NK-92 (cell line): Measurements from ENCODE around the gene GAS2L2.

ENCODE experiments used
- DNase-seq: peaks from one replicate; lab custom pipeline; 2025; ENCODE audit not compliant: unreplicated experiment; lab: John Stamatoyannopoulos, UW

Gene GAS2L2

DNA sequence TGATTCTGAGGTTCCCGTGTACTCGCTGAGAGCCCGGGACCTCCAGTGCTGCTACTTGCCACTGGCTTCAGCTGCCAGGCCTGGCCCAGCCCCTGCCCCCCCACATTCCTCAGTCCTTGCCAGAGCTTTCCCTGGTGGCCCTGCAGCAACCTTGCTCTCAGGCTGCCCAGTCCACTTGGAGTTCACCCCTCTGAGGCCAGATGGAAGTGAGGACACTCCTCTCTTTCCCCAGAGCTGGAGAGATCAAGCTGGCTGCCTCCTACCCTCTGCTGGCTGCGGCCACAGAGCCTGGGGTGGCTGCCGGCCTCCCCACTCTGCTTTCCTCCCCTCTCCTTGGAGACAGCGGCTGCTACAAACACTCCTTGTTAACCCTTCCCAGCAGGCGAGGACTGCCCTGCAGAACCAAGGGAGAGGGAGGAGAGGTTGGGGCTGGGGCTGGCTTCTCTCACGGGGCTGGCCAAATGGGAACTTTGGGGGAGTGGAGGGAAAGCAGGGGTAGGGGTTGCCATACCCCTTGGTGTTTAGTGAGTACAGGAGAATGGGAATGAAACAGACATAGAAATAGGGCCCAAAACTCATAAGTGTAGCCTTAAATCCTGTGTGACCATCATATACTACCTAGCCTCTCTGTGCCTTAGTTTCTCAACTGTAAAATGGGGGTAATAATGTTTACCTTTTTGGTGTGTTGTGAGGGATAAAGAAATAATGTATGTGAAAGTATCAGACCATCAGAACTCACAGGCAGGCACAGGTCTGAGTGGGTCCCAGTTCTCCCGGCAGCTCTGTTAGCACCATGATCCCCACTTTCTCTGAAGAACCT lies at the start of gene GAS2L2:
Gene GAS2L2 (minus strand): TSS at position 295 of the 820 bp plus-strand sequence. CDS start 389 bp downstream, outside the sequence.
- no peak for DNase-seq

DNA sequence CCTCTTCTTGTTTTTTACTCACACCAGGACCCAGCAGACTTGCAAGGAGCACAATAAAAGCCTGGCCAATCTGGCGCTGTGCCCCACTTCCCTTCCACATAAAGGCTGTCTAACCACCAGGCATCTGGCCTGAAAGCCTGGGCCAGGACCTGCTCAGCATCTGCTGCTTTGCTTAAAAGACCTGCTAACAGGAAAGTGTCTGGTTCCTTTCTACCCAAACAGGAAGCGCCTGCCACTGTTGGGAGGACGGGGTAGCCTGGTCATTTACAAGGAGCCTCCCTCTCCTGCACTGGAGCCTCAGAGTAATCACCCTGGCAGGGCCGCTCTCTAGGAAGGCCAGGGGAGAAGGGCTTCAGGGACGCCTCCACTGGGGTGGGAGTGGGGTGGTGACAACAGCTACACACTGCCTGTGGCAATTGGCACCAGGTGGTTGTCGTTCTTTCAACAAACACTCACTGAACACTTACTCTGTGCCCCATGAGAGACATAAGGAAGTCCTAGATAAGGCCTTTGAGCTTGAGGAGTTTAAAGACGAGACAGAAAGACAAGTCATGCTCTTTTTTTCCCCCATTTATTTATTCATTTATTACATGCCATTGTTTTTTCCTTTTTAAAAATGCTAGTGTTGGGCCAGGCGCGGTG lies 48.7 kb upstream of the GAS2L2 start:
- no peak for DNase-seq

DNA sequence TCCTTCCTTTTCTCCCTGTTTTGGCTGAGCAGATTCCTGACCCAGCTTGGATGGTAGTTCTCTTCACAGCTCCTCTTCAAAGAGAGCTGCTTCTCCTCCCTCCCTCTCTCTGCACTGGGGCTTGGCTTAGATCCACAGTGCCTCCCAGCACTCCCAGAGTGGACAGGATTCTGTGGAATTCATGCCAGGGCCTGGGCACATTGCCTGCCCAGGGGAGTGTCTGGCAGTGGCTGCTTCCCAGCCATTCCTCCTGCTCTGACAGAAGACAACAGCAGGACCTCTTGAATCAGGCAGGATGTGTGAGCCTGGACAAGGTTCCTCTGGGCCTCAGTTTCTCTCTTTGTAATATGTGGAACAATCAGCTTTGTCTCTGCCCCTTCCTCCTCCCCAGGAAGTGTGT lies 46.9 kb upstream of the GAS2L2 start:
- DNase-seq: no peak

DNA sequence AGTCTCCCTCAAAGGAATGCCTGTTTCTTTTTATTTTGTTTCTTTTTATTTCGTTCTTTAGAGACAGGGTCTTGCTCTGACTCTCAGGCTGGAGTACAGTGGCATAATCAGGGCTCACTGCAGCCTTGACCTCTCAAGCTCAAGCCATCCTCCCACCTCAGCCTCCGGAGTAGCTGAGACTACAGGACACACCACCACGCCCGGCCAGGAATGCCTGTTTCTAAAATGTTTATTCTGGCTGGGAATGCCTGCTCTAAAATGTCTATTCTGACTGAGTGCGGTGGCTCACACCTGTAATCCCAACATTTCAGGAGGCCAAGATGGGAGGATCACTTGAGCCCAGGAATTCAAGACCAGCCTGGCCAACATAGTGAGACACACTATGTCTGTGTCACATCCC lies 44.9 kb upstream of the GAS2L2 start:
- no peak for DNase-seq

DNA sequence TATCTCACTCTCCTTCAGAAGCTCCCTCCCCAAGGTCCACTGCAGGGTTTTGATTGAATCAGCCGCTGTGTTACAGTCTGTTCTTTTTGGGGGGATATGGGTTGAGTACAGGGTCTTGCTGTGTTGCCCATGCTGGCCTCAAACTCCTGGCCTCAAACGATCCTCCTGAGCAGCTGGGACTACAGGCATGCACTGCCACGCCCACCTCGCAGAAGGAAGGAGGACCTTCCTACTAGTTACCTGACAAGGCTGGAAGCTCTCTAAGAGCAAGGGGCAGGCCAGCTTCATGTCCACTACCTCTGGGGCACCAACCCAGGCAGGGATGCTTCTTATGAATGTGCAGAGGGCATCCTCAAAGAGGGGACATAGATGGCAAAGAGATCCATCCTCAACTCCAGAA lies 44.3 kb upstream of the GAS2L2 start:
- DNase-seq: no peak

DNA sequence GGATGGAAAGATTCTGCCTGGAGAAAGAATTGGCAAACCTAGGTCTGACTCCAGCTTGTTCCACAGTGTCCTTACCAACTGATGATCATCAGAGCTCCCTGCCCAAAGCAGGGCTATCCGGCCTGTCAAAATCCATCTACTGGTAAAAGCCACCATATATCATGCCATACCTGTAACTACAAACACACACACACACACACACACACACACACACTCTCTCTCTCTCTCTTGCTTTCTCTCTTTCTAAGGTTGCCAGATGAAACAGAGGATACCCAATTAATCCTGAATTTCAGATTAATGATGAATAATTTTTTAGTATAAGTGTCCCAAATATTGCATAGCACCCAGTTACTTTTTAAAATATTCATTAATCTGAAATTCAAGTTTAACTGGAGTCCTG lies 43.9 kb upstream of the GAS2L2 start:
- no peak for DNase-seq

DNA sequence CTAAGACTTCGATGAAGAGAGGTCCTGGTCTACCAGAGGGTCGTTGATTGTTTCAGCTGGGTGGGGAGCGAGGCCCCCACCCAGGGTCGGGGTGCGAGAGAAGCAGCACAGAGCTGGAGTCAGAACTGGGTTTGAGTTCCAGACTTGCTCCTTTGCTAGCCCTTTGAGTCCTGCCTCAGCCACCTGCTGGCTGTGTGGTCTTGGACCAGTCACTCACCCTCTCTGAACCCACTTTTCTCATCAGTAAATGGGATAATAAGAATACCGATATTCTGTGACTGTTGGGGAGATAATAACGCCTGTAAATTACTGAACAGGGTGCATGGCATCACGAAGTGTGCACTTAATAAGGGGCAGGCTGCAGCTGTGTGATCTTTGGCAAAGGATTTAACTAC lies 42.8 kb upstream of the GAS2L2 start:
- DNase-seq: no peak

DNA sequence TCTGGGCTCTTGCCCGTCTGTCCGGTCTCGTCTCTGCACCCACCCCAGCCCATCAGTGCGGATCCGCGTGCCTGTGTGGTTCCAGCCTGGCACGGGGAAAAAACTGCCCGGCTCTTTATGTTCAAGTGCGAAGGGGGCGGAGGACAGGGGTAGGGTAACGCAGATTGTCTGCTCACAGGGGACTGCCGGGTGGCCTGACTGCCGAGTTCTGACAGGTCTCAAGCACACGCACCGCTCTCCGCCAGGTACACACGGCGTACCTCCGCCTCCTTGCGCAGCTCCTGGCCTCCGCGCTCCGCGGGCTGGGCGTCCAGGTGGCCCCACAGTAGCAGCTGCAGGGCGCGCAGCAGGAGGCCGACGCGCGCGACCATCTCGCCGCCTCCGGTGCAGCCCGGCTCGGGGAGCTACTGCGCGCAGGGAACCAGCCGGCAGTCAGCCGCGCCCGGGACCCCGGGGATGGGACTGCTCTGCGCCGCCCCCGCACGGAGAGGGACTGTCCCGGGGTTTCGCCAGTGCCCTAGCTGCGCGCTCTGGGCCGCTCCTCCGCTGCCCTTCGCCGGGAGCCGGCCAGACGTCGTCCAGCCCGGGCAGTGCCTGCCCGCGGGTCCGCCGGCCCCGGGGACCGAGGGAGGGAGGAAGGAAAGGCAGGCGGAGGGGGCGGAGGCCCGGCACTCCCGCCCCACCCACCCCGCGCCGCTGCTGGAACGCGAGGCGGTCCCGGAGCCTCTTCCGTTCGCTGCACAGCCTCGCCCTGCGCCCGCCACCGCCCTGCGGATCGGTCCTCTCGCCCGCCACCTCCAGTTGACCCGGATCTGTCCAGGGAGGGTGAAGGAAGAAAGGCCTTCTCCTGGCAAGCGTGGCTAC lies 42.2 kb upstream of the GAS2L2 start, which contains the start of gene MMP28:
Gene MMP28 (minus strand): TSS at position 635 of the 864 bp plus-strand sequence. CDS start 264 bp downstream, at position 371.
- no peak for DNase-seq

DNA sequence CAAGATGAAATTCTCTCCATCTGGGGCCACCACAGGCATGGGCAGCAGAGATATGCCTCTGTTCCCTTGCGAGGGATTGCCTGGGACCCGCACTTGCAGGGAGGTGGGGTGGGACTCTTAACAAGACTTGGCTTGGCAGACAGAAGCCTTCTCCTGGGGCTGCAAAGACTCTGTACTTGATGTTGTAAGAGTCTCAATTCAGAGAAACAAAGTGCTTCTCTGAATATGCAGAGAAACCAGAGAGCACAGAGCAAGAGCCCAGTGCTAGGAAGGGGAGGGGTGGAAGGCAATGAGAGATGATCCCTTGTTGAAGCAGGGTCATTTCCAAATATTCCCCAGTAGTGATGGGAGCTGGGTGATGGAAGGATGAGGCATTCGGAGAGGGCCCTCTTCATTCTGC lies 40.2 kb upstream of the GAS2L2 start:
- no peak for DNase-seq

DNA sequence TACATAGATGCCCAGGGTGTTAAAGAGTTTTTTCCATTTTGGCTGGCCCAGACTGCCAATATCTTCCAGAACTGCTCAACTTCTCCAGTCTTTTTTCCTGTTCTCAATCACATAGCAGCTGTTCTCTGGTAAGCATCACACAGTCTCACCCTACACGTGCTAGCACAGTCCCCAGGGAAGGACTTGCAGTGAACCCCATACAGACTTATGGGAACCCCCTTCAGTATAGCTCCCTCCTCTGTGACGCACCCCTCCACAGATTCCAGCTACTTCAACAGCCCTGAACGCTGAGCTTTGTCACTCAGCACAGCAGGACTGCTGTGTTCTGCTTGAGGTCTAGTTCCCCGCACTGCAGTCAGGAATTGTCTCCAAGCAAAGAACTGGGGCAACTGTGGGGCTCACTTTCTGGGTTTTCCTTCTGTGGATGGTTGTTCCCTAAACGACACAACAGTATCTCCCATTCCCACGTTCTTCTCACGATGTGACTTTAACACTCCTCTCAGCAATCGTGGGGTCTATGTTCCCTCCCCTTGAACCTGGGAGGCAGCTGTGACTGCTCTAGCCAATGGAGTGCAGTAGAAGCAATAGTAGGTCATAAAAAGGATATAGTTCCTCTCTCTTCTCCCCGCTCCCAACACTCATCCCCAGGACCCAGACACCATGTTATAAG lies 38.8 kb upstream of the GAS2L2 start:
- DNase-seq: no peak

DNA sequence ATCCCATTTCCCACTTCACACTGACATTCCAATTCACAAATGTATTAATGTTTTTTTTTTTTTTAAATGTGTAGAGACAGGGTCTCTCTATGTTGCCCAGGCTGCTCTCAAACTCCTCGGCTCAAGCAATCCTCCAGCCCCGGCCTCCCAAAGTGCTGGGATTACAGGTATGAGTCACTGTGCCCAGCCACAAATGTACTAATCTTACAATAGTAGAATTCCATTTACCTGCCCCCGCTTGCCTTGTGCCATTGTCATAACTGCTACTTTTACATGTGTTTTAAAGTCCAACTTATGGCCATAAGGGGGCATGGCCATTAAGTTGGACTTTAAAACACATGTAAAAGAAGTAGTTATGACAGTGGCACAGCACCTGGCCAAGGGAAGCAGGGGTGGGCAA lies 37.8 kb upstream of the GAS2L2 start:
- no peak for DNase-seq

DNA sequence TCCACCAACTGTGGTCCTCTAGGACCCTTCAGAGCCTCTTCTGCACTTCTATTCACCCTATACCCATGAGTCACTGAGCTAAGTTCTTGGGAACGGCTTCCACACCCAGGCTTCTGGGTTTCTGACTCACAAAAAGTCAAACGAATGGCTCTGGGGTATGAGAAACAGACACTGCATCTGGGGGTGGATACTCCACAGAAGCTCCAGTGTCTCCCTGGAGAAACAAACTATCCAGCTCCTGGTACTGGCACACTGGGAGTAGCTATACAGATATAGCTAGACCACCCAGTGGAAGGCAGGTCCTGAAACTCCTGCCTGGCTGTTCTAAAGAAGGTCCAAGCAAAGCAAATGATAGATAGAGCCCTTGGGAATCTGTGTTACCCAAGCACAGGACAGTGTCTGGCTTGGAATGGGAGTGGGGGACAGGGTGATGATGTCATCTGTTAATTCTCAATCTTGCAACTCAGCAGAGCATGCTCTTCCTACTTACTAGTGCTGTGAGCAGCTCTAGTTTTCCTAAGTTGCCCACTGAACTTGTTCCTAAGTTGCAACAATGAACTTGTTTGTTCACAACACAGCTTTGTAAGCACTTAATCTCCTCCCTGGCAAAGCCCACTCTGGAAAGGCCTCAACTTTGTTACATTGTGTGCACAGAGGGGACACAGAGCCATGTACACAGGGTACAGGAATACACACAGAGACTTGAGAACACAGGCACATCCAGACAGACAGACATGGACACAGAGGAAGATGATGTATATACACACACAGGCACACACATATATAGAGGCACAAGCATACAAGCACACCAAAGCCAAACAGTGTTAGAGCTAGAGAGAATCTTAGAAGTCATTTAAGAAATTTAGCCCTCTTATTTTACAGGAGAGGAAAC lies 35.7 kb upstream of the GAS2L2 start:
- no peak for DNase-seq

DNA sequence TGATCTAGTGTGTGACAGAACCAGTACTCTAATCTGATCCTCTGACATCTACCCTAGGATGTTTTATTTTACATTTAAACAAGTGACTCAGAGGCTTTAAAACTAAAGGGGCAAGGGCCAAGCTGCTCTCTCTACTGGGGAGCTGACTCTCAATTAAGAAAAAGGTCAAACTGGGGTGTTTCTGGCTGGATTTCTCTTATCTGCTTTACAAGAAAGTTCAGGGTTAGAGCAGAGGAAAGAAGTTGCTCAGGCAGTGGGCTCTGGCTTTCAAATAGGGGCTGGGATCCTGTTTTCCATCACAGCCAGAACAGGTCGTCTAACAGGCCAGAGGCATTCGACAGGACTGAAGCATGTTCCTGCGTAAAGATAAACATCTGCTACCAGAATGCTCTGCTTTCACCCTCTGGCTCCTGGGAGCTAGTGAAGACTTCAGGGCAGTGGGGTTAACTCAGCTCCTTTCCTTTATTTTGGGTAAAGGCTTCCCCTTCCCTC lies 33.9 kb upstream of the GAS2L2 start:
- DNase-seq: no peak

DNA sequence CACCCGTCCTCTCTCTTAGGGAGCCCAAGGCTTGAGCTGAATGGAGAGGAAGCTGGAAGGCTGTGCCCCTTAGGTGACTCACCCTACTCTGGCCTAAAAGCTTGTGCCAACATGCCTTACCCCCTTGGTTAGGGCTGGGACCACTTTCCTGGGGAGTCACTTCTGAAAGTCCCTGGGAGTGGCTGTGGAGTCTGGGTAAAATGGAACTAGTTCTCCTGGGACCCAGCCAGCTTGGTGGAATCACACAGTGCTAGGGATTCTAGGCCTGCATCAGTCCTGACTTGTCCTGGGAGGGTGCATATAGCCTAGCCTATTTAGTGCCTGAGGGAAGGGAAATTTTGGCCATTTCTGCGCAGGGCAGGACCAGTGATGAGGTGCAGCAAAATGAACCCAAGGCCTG lies 31.9 kb upstream of the GAS2L2 start:
- no peak for DNase-seq

DNA sequence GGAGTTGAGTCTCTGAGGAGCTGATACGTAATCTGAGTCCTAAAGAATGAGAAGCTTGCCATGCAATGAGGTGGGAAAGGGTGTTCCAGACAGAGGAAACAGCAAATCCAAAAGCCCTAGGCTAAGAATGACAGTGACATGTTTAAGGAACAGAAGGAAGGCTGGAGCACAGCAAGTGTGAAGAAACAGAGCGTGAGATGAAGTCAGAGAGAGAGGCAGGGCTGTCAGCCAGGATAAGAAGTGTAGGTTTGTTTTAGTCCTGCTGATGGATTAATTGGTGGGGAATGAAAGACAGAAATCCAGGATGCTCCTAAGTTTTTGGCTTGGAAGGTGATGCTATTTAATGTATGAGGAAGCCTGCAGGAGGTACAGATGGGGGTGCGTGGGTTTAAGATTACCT lies 27.9 kb upstream of the GAS2L2 start:
- DNase-seq: no peak

DNA sequence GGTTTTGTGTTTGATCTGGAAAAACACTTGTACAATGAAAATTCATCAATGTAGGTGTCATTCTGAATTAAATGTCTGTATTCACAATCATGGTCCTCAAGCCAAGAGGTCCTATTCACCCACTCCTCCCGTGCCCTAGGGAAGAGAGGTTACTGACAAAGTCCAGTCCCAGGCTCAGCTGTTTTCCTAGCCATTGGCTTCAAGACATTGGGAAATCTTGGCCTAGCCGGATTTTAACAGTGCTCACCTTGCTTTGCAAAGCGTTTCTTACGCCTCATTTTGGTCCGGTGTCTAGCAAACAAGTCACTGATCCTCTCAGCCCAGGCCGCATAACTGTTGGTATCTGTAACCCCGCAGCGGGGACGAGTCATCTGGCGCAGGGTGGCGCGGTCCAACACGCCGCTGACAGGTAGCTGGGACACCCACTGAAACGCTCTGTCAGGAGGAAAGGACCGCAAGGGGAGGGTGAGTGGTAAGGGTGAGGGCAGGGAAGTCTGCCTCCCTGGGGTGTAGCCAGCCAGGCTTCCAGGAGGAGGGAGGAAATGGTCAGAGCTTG lies 25.7 kb upstream of the GAS2L2 start:
- DNase-seq: no peak

DNA sequence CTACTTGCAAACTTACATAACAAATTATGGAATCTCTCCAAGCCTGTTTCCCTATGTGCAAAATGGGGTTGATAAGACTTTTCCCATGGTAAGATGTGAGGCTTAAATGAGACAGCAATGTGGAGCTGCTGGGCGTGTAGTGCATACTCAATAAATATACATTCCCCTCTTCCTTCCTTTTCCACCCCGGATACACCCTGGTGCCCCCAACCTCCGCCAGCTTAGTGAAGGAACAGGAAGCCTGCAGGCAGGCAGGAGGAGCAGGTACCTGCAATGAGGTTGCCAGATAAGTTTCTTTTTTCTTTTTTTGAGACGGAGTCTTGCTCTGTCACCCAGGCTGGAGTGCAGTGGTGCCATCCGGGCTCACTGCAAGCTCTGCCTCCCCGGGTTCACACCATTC lies 22.5 kb upstream of the GAS2L2 start:
- no peak for DNase-seq

DNA sequence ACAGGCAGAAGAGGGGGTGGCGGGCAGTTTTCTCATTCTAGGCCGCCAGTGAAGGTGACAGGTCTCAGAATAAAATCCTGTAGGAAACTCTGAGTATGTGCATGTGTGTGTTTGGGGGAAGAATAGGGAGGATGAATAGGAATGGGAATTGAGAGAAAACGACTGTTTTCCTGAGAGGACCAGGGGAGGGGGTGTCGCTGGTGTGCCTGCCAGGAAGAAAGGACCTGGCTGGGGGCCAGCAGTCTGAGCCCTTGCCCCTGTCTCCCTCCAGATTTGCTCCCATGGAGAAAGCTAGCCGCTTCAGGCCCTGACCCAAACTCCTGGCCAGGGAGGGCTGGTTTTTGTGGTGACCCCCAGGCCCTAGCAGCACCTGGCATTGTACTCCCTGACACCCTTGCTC lies 22.0 kb upstream of the GAS2L2 start:
- DNase-seq: no peak

DNA sequence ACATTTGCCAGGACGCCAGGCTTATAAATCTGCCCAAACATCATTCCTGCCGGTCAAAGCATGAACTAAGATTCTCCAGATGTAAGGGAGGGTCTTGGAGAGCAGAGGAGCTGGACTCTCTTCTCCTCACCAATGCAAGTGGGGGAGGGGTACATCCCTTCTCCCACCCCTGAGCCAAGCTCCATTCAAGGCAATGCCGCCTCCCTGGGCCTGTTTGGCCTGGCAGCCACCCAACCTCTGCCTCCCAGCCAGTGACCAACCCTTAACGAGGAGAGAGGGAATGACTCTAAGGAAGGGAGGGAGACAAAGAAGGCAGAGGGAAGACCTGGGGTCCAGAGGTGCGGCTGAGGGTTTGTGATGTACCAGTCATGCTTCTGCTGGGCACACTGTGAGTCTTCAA lies 21.5 kb upstream of the GAS2L2 start:
- DNase-seq: no peak
